HepG2 (cell line): ENCODE measurements around the gene ALG3. TPM values are rescaled to one million over a fixed set of nuclear protein-coding genes. Genes with fewer than 3 reads are reported as not detected.
A peak's percentile ranks its signal among the peaks of the same experiment; 100 is the strongest.

ENCODE experiments used
- ATM ChIP-seq: fragments of 450-650 bp; IDR thresholded peaks from 2 replicates; pipeline ENCODE4 v1.7.1; 2017; ENCODE audit warnings: mild to moderate bottlenecking, borderline replicate concordance
- BCL3 ChIP-seq: sonication (generic); formaldehyde crosslinking; IDR thresholded peaks from 2 replicates; pipeline ENCODE4 v1.5.1; 2020; ENCODE audit warnings: mild to moderate bottlenecking, missing genetic modification reagents, moderate library complexity
- BORCS8-MEF2B ChIP-seq: sonication (generic); formaldehyde crosslinking; IDR thresholded peaks from 2 replicates; pipeline ENCODE4 v1.8.0; 2022; ENCODE audit warnings: mild to moderate bottlenecking, missing genetic modification reagents
- BRD4 ChIP-seq: sonication (generic); formaldehyde crosslinking; IDR thresholded peaks from 2 replicates; pipeline ENCODE4 v1.4.0; 2020; ENCODE audit warnings: missing genetic modification reagents
- DBP ChIP-seq: sonication (generic); formaldehyde crosslinking; IDR thresholded peaks from 2 replicates; pipeline ENCODE4 v1.4.0; 2020; ENCODE audit warnings: missing genetic modification reagents; ENCODE audit errors: not compliant biosample characterization
- FOXK1 ChIP-seq: sonication (generic); formaldehyde crosslinking; IDR thresholded peaks from 2 replicates; pipeline ENCODE4 v1.4.0; 2020; ENCODE audit warnings: low read depth, missing genetic modification reagents, borderline replicate concordance
- GPN1 ChIP-seq: sonication (generic); formaldehyde crosslinking; IDR thresholded peaks from 2 replicates; pipeline ENCODE4 v1.5.1; 2020; ENCODE audit warnings: missing genetic modification reagents, borderline replicate concordance
- HIC2 ChIP-seq: sonication (generic); formaldehyde crosslinking; IDR thresholded peaks from 2 replicates; pipeline ENCODE4 v1.9.0; 2022; ENCODE audit warnings: low read depth, missing genetic modification reagents
- NR2C2 ChIP-seq: sonication (generic); formaldehyde crosslinking; IDR thresholded peaks from 2 replicates; pipeline ENCODE4 v1.4.0; 2020; ENCODE audit warnings: missing genetic modification reagents, mild to moderate bottlenecking, moderate library complexity, borderline replicate concordance
- RAD51 ChIP-seq: fragments of 450-650 bp; IDR thresholded peaks from 2 replicates; pipeline ENCODE4 v1.6.1; 2016; ENCODE audit warnings: borderline replicate concordance
- SKI ChIP-seq: fragments of 450-650 bp; IDR thresholded peaks from one replicate; pipeline ENCODE4 v1.6.1; 2018; ENCODE audit warnings: mild to moderate bottlenecking; ENCODE audit not compliant: partially characterized antibody
- ZFP62 ChIP-seq: sonication (generic); formaldehyde crosslinking; IDR thresholded peaks from 2 replicates; pipeline ENCODE4 v1.4.0; 2020; ENCODE audit warnings: missing genetic modification reagents
- ZNF180 ChIP-seq: sonication (generic); formaldehyde crosslinking; IDR thresholded peaks from 2 replicates; pipeline ENCODE4 v1.4.0; 2020; ENCODE audit warnings: low read depth, missing genetic modification reagents, borderline replicate concordance
- ZNF207 ChIP-seq: fragments of 450-650 bp; IDR thresholded peaks from 2 replicates; pipeline ENCODE4 v1.6.1; 2016; ENCODE audit warnings: antibody characterized with exemption, borderline replicate concordance
- ZNF280B ChIP-seq: sonication (generic); formaldehyde crosslinking; IDR thresholded peaks from 2 replicates; pipeline ENCODE4 v1.5.0; 2020; ENCODE audit warnings: missing genetic modification reagents, mild to moderate bottlenecking, borderline replicate concordance
- ZNF296 ChIP-seq: sonication (generic); formaldehyde crosslinking; conservative IDR thresholded peaks from 2 replicates; pipeline ENCODE4 v1.5.0; 2020; ENCODE audit warnings: mild to moderate bottlenecking, missing genetic modification reagents
- ZNF510 ChIP-seq: sonication (generic); formaldehyde crosslinking; IDR thresholded peaks from 2 replicates; pipeline ENCODE4 v1.4.0; 2020; ENCODE audit warnings: low read depth, mild to moderate bottlenecking, missing genetic modification reagents
- ZNF512B ChIP-seq: sonication (generic); formaldehyde crosslinking; IDR thresholded peaks from 2 replicates; pipeline ENCODE4 v1.5.1; 2020; ENCODE audit warnings: missing genetic modification reagents, mild to moderate bottlenecking, borderline replicate concordance
- ZNF747 ChIP-seq: sonication (generic); formaldehyde crosslinking; IDR thresholded peaks from 2 replicates; pipeline ENCODE4 v1.8.1; 2023; ENCODE audit warnings: missing genetic modification reagents, mild to moderate bottlenecking, borderline replicate concordance
- ZNF75D ChIP-seq: sonication (generic); formaldehyde crosslinking; IDR thresholded peaks from 2 replicates; pipeline ENCODE4 v1.8.1; 2023; ENCODE audit warnings: missing genetic modification reagents, mild to moderate bottlenecking, borderline replicate concordance
- polyA plus RNA-seq, 8 experiments: library from polyadenylated mRNA; depleted of rRNA in 3 of 8; stranded (reverse) in 7 of 8; unstranded in 1 of 8; fragments of >200 nt; fragmentation: Illumina TruSeq in 4 of 8; extraction: Trizol in 4 of 8; gene quantifications; 2 replicates each; pipeline versions ENCODE4 v1.2.1 to v1.2.3, GENCODE V29; 2011 to 2016; ENCODE audit warnings: low read depth in 4 of 8, missing spikeins in 1 of 8, mixed read lengths in 1 of 8; ENCODE audit not compliant: insufficient read depth in 1 of 8
- total RNA-seq, 5 experiments: library from RNA; depleted of rRNA; stranded (reverse); fragments of >200 nt; fragmentation: Illumina TruSeq; extraction: Trizol; gene quantifications; 2 replicates each; pipeline ENCODE4 v1.2.3, GENCODE V29; 2016; ENCODE audit warnings: low read depth in 1 of 5

Gene ALG3
- total and polyA plus RNA-seq, 2 of the 13 experiments (the other 11 are each of a cell fraction or from before 2014, with no cell fraction given), result 46.6 to 57.1 TPM

- no peak for TF ChIP-seq ZNF296 (CRISPR knock-in tag)
- peak; percentile 60; the same call in 1 of the 2 replicates for TF ChIP-seq ZNF280B (CRISPR knock-in tag)
- TF ChIP-seq ZNF75D, result no peak
- peak; percentile 75 for TF ChIP-seq BRD4 (CRISPR knock-in tag)
- peak; percentile 75; the same call in 1 of the 2 replicates for TF ChIP-seq HIC2 (CRISPR knock-in tag)
- no peak; the same call in 1 of the 2 replicates for TF ChIP-seq GPN1 (CRISPR knock-in tag)
- TF ChIP-seq NR2C2 (CRISPR knock-in tag), result peak; percentile 93
- no peak for TF ChIP-seq ATM
- TF ChIP-seq FOXK1 (CRISPR knock-in tag), result no peak
- TF ChIP-seq ZNF180 (CRISPR knock-in tag), result no peak
- TF ChIP-seq BORCS8-MEF2B (CRISPR knock-in tag), result peak; percentile 52; the same call in 1 of the 2 replicates
- peak; percentile 95; the same call in 1 of the 2 replicates for TF ChIP-seq ZNF747 (CRISPR knock-in tag)
- TF ChIP-seq RAD51, result no peak
- TF ChIP-seq ZFP62, result no peak
- peak; percentile 82; the same call in 1 of the 2 replicates for TF ChIP-seq BCL3 (CRISPR knock-in tag)
- TF ChIP-seq ZNF512B (CRISPR knock-in tag), result 0 out of 2 replicates have a peak, but pooled peaks have one; percentile 49
- peak; percentile 34 for TF ChIP-seq DBP (CRISPR knock-in tag)
- peak; percentile 70 for TF ChIP-seq SKI
- no peak for TF ChIP-seq ZNF207
- TF ChIP-seq ZNF510 (CRISPR knock-in tag), result peak; percentile 96
These were observed 7.1 kb downstream of the ALG3 start (continued) for GRCh38 chr3:184241447-184242296.
